Glomerular endothelial cell (primary cell): Measurements from ENCODE around the gene ANAPC15. TPM values are rescaled to one million over a fixed set of nuclear protein-coding genes. Genes with fewer than 3 reads are reported as not detected.
A peak's percentile ranks its signal among the peaks of the same experiment; 100 is the strongest.

ENCODE experiments used
- DNase-seq: peaks from one replicate; pipeline ENCODE4 v3.0.0-alpha.2; 2011; ENCODE audit warnings: low read depth, low spot score; ENCODE audit errors: extremely low read depth
- total RNA-seq: library from RNA; depleted of rRNA; stranded (reverse); fragments of >200 nt; gene quantifications from 2 replicates; pipeline ENCODE4 v1.2.3, GENCODE V29; 2015

ANAPC15 gene
- total RNA-seq, 1 donor from 2014 or later, result 28.8 TPM

DNA sequence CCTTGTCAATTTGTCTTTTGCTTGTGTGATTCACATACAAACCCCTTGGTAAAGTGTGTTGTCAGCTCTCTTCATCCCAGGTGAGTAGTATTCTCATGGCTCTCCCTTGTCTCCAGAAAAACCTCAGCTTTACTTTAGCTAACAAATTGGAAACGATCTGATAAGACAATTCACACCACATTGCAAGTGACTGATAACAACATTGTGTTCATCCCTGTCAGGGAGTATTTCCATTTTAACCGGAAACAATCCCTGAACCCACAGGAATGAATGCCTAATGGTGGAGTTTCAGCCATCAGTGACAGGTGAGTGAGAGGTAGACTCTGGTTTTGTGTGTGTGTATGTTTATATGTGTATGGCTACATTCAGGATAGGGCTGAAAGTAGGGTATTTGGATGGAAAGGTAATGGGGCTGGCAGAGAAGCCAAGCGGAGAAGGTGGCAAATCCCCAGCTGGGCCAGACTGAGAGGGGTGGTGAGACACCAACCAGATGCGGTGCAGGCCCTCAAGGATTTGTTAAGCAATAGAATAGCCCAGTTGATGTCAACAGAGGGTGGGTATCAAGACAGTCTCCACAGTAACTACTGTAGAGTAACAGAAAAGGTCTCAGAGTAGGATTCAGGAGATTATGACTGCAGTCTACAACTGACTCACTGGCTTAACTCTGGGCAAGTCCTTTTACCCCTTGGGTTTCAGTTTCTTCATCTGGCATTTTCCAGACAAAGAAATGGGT lies 24.3 kb downstream of the ANAPC15 start:
- no peak for DNase-seq

DNA sequence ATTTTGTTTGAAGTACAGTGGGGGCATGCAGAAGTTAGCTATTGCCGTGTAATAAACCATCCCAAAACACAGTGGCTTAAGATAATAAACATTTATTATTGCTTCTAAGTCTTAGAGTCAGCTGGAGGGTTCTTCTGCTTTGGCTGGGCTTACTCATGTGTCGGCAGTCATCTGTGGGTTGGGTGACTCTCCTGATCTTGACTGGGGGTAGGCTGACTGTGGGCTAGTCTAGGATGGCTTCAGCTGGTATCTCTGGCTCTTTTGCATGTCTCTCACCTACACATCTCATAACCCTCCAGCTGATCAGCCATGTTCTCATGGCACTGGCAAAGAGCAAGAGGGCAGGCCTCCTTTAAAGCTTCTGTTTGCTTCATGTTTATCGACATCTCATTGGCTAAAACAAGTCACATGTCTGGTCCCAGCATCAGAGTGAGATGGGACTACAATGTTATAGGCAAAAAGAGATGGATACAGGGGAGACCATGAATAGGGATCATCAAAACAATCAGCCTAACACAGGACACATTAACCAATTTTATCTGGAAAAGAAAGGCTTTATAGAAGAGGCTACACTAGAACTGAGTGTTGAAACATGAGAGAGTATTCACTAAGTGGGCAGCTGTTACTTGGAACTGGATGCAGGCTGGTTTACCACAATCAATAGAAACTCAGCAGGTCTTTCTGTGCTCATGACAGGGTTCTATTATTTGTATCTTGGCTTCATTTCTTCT lies 26.7 kb downstream of the ANAPC15 start:
- no peak for DNase-seq

DNA sequence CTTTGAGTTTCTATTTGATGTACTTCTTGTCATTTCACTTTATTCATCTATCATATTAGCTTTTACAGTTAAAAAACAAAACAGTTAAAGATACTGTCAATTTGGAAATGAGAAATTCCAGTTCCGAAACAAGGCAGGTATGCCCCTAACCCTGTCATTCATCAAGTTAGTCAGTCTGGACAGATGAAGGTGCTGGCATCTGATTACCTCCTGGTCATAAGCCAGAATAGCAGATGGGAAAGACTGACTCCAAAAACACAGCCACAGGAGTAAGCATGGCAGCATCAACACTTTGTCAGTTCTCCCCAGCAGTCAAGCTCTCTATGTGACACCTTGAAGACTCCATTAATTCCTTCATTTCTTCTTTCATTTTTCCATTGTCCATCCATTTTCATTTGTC lies 27.5 kb downstream of the ANAPC15 start:
- no peak for DNase-seq

DNA sequence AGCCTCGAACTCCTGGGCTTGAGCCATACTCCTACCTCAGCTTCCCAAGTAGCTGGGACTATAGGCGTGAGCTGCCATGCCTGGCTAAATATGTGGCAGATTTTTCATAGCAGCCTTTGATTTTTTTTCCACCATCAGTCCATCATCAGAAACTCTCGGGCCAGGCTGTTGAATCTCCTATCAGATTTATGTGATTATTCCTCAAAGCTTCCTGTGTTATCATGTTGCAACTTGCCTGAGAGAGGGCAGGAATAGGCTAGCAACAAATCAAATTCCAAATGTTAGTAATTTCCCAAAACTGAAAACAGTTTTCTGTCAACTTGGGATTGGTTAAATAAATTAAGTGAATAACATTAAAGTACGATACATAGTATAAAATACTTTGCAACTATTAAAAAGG lies 28.4 kb downstream of the ANAPC15 start:
- DNase-seq, result no peak

DNA sequence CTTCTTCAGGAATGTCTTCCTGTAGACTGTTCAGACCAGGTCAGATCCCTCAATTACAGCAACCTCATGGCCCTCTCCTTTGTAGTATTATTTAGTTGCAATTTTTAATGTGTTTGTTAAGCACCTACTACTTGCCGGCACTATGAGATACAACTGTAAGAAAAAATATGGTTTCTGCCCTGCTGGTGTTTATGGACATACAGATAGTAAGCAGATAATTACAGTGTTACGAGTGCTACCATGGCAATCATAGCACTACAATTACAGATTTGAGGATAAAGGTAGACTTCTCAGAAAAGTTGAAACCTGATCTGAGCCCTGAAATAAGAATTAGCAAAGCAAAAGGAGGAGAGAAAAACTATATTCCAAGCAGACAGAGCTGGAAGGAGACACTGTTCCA lies 29.1 kb downstream of the ANAPC15 start:
- DNase-seq, result no peak

DNA sequence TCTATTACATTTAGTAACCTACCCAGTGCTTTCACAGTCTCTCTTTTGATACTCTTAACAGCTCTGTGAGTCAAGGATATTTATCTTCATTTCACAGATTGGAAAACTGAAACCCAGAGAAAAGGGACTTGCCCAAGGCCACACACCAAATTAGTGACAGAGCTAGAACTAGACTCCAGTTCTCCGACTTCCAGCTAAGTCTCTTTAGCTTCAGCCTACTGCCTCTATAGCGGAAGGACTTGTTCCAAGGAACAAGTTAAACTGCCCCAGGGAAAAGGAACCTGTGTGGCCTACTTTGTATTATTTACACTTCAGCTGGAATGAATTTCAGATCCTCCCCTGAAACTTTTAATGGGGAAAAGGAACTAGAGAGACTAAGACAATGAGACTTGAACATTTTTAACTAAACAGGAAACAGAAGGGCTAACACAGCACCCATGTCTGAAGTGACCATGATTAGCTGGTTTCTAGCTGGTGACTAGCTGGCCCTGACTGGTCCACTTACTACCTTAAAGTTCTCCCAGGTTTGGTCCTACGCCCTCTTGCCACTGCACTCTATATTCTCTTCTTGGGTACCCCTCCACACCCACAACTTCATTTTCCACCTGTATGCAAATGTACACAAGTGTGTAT lies 30.6 kb downstream of the ANAPC15 start:
- no peak for DNase-seq

DNA sequence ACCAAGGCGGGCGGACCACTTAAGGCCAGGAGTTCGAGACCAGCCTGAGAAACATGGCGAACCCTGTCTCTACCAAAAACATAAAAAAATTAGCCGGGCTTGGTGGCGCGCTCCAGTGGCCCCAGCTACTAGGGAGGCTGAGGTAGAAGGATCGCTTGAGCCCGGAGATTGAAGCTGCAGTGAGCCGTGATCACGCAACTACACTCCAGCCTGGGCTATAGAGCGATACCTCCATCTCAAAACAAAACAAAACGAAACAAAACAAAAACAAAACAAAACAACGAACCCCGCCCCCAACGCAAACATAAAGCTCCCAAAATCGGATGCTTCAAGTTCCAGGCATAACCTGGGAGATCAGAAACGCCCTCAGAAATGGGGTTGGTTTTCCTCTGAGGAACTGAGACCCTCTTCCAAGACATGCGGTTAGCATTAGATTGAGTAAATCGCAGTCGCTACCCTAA lies 31.3 kb downstream of the ANAPC15 start:
- DNase-seq, result no peak

DNA sequence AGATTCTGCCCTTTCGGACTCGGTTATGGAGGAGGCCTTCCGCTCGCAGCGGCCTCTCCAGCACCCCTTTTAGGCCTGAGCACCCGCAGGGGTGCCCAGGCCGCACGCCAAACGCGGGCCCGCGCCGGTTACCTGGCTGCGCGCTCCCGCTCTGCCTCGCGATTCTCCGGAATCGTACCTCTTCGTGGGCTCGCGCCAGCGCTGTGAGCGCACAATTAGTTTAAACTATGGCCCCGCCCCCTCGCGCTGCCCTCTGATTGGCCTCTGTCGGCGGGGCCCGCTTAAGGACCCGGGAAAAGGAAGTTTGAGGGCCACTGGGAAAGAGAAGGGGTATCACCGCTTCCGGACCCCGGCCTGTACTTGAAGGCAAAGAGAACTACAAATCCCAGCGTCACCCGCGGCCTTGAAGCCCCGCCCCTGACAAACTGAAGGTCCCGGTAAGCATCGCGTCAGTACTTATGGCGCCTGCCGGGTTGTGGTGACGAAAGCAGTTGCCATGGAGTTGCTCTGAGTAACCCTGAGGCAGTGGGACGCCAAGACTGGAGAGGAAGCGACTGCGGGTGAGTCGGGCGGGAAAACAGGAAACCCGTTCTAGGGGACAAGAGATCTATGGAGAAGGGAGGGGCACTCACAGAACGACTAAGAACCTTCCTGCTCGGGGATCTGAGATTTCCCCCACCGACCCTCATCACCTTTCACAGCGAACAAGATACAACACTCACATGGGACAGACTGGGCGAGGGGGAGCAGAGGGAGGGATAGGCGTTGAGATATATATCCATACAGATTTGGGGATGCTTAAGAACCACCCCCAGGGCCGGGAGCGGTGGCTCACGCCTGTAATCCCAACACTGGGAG lies 31.9 kb downstream of the ANAPC15 start, which contains the start of the genes LRRC51 and NUMA1:
TSS of gene LRRC51 (plus strand) at position 525 of the 858 bp plus-strand sequence. CDS start 8,234 bp downstream, outside the sequence.
TSS of gene NUMA1 (minus strand) at position 217 of the 858 bp plus-strand sequence. CDS start 44,599 bp downstream, outside the sequence.
- DNase-seq, result peak; percentile 100

DNA sequence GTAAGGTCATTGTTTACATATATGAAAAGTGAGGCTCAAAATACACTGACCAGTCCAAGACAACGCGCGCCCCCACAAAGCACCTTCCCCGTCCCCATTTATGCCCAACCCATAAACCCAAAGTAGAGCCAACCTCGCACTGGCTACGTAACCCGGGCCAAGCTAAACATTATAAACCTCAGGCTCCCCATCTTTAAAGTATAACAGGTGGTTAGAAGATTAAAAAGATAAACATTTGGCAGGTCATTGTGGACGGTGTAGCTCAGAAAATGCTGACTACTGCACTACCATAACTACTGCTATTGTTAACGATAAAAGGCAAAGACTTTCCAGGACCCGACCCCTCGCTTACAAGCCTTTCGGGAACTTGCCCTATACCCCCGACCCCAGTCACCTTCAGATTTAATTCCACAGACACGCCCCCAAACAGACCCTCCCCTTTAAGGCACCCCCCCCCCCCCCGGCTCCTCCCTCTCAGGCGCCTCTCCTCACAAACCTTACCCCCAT lies 32.6 kb downstream of the ANAPC15 start:
- no peak for DNase-seq

DNA sequence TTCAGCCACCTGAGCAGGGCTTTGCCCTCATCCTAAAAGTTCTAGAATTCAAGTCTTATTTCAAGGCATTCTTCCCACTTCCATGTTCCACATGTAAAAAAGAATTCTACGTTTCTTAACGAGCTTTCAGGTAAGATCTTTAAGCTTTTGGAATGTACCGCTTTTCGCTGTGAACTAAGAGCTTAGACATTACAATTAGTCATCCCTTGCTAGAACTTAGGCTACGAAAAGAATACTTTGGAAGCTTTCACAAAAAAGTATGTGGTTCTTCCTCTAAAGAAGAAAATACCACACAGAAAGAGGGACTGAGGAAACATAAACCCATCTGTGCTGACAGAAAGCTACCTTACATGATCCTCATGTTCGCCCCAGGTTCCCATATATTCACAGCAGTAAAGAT lies 34.0 kb downstream of the ANAPC15 start:
- DNase-seq, result no peak

DNA sequence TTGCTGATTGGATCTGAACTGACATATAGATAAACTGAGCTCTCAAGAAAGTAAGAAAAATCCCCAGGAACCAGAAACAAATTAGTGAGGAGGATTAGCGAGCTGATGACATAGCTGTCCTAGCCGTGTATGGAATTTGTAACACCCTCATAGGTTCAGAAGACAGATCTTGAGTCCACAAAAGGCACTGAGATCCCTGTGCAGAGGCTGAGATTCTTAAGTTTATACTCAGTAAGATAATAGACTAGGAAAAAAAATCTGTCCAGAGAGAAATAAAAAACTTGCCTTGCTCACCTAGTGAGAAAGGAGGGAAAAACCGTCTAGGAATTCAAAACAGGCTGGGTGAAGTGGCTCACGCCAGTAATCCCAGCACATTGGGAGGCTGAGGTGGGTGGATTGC lies 36.7 kb downstream of the ANAPC15 start:
- no peak for DNase-seq

DNA sequence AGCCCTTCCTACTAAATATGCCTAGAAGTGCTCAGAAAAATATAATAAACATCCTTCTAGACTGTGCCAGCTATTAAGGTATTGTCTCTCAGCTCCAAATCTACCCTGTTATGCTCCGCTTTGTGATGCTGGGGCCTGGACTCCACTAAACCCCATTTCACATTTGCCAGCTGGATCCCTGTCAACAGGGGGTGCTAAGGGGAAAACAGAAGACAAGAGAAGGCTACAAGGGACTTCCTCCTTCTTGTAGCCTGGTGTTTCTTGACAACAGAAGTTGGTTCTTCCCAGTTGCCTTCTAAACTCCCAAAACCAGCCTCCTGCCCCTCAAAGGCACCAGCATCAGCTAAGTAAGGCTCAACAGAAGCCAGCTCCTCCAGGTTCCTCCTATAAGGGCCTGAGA lies 37.4 kb downstream of the ANAPC15 start:
- DNase-seq, result no peak

DNA sequence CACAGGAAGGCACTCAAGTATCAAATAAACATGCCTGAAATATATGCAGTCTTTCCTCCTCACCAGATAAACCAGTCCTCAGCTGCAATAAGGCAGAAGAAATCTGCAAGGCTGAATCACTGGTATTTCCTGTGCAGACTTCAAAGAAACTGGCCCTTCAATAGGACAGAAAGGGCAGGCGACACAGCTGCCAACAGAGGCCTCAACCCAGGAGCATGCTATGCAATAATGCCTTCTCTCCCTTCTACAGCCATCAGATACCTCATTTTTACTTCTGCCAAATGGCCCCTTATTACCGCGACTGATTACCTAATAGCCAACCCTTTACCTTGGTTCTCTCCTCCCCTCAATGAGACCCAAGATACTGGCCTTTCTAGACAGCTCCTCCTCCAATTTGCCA lies 40.1 kb downstream of the ANAPC15 start:
- no peak for DNase-seq

DNA sequence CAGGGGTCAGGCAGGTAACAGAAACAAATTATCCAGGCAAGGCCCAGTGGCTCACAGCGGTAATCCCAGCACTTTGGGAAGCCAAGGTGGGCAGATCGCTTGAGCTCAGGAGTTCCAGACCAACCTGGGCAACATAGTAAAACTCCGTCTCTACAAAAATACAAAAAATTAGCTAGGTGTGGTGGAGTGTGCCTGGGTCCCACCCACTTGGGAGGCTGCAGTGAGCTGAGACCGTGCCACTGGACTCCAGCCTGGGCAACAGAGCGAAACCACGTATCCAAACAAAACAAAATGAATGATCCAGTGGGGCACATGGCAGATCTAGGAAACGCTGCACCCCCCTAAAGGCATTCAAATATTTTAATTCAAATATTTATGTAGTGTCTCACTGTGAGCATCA lies 42.0 kb downstream of the ANAPC15 start:
- no peak for DNase-seq

DNA sequence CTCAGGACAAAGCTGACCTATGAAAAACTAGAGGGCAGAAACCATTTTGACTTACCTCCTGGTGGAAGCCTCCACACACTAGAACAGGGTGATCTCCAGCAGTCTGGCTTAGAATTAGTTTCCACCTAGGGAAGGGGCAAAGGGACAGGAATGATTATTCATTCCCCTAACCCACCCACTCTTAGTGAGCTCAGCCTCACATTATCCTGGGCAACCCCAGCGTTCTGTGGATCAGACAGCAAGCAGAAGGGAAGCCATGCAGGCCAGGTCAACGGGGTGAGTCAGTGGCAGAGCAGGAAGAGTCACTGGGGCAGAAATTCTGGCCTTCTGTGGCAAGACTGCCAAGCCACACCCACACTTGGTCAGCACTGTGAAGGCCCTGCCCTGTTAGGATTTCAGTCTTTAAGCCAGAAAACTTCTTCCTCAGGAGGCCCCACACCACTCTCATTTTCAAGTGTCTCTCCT lies 42.7 kb downstream of the ANAPC15 start:
- no peak for DNase-seq

DNA sequence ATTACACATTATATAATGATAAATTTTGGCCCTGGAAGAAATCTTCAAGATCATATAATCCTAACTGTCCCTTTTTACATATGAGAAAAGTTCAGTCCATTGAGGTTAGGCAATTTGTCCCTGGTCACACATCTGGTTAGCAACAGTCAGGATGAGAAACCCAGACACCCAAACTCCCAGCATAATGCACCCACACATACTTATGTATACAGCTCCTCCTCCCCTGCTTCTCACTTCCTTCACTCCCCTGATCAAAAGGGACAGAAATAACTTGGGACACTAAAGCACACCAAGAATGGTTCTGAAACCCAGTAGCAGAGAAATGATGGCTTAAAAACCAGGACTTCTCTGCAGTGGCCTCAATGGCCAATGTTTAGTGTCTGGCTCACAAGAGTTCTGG lies 43.3 kb downstream of the ANAPC15 start:
- no peak for DNase-seq

DNA sequence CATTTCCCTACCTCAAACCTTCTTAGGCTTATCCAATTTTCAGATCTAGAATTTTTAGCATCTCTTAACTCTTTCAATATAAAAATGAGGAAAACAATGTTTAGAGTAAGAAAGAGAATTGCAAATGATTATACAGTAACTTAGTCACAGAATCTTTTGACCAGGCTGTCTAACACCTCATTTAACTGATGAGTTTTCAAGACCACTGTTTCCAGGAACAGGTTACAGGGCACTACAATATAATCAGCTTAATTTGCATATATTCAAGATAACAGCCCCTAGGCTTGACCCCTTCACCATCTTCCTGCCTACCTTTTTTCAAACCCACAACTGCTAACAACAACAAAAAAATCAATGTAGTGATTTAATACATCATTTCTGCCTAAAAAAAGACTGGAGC lies 44.8 kb downstream of the ANAPC15 start:
- DNase-seq, result no peak

DNA sequence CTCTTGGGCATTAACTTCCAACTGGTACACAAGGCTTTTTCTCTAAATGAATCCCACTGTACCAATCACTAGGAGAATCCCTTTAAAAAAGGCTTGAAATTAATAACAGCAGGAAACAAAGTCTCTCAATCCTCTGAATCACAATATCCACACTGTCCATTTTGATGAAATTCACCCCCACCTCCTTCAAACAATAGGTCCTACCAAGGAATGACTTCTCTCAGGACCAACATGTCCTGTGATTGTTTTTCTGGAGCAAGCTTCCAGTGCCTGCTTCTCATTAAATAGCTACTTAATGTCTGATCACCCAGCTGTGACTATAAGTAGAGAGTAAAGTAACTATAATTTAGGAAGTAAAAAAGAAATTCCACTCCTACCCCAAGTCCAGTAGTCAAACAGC lies 45.2 kb downstream of the ANAPC15 start:
- DNase-seq, result no peak

DNA sequence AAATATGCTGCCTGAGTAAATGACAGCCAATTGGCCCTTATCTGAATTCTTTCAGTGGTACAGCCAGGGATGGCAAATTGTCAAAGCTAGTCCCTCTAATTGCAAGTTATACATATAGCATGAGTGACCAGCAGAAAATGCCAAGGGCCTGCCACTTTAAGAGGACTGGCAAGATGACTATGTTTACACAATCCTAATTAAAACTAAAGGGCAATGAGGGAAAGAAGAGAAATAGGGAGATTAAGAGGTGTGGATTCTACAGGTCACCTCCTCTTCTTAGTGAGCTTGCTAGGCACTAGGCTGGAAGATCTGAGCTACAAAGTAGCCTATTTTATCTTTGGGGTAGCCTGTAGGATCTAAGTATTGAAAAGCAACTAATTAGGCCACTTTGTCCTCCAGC lies 45.6 kb downstream of the ANAPC15 start:
- DNase-seq, result no peak

DNA sequence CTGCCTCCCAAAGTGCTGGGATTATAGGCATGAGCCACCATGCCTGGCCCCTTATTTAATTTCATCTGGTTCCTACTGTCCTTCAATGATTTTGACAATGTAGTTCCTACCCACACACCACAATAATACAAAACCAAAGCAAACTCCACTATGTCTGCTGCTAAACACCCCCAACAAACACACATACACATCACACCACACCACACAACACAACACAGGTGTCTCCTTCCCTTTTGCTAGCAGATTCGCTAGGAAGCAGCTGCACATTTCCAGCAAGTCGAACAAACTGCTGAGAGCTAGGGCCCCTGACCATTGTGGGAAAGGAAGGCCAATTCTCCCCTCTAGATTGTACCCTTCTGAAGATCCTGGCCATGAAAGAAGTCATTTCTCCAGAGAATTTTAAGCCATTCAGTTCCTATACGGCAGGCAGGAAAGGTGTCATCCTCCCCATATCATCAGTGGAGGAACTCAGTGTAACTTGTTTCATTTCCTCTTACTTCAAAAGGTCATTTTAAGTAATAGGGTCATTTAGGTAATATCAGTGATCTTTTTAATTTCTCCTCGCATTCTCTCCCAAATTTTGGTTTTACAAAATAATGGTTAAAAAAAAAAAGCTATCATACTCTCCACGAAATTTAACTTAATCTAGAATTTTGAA lies 50.6 kb downstream of the ANAPC15 start:
- DNase-seq, result no peak
